PFSK-1 (cell line): Measurements from ENCODE around the gene COA8.

ENCODE experiments used
- FOXP2 ChIP-seq: optimal IDR thresholded peaks from 2 replicates; pipeline ENCODE3; 2011; ENCODE audit warnings: borderline replicate concordance, control low read depth, inconsistent platforms; ENCODE audit not compliant: insufficient read depth; ENCODE audit errors: extremely low read length, extremely low read depth
- POLR2AphosphoS5 ChIP-seq: IDR thresholded peaks from 2 replicates; pipeline ENCODE4 v1.6.1; 2012; ENCODE audit warnings: low read depth, mild to moderate bottlenecking, control low read depth, low read length, moderate library complexity
- SIN3A ChIP-seq: IDR thresholded peaks from 2 replicates; pipeline ENCODE4 v1.6.1; 2012; ENCODE audit warnings: mild to moderate bottlenecking, low read length, moderate library complexity, borderline replicate concordance; ENCODE audit not compliant: insufficient read depth
- TAF1 ChIP-seq: IDR thresholded peaks from 2 replicates; pipeline ENCODE4 v1.6.1; 2012; ENCODE audit warnings: low read length, control low read depth, borderline replicate concordance; ENCODE audit not compliant: insufficient read depth
- TF ChIP-seq, protein P1 (sequence below), 2 experiments: IDR thresholded peaks; 2 replicates each; pipeline versions ENCODE4 v1.6.1 to v1.8.0; 2011 to 2012; ENCODE audit warnings: low read depth in 2 of 2, low read length in 2 of 2, control low read depth in 1 of 2, inconsistent platforms in 1 of 2, mild to moderate bottlenecking in 1 of 2, moderate library complexity in 1 of 2; ENCODE audit not compliant: insufficient read depth in 1 of 2

The COA8 gene

DNA sequence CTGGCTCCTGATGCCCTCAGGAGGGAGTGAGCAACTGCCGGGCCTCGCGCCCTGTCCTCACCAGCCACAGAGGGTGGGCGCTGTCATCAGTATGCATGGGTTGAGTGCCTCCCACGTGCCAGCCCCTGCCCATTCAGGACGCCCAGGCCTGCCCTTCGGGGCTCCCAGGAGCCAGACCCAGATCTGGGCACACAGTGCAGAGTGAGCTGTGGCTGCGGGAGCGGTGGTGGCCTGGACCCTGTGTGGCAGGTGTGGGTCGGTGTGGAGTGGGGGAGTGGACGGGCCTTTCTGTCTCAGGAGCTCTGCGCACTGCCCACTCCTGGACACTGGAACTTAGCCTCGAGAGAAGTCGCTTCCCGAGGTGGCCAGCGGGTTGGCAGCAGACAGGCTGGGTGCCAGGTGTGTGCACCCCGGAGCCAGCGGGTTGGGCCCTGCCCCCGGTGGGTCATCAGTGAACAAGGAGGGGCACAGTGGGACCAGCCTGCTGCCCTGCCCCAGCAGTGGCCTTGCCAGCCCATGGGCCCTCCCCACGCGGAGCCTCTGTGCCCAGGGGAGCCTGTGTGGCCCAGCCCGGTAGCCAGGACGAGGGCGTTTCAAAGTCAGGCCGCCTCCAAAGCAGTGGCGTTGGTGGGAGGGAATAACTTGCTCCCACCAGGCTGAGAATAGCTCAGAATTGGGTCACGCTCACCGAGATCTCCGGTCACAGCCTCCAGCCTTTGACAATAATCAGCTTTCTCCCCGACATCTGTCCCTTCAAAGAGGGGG, 24.3 kb upstream of the COA8 start:
- peak; percentile 14; the same call in 1 of the 2 replicates for TF ChIP-seq POLR2AphosphoS5
- TF ChIP-seq, protein P1, sequence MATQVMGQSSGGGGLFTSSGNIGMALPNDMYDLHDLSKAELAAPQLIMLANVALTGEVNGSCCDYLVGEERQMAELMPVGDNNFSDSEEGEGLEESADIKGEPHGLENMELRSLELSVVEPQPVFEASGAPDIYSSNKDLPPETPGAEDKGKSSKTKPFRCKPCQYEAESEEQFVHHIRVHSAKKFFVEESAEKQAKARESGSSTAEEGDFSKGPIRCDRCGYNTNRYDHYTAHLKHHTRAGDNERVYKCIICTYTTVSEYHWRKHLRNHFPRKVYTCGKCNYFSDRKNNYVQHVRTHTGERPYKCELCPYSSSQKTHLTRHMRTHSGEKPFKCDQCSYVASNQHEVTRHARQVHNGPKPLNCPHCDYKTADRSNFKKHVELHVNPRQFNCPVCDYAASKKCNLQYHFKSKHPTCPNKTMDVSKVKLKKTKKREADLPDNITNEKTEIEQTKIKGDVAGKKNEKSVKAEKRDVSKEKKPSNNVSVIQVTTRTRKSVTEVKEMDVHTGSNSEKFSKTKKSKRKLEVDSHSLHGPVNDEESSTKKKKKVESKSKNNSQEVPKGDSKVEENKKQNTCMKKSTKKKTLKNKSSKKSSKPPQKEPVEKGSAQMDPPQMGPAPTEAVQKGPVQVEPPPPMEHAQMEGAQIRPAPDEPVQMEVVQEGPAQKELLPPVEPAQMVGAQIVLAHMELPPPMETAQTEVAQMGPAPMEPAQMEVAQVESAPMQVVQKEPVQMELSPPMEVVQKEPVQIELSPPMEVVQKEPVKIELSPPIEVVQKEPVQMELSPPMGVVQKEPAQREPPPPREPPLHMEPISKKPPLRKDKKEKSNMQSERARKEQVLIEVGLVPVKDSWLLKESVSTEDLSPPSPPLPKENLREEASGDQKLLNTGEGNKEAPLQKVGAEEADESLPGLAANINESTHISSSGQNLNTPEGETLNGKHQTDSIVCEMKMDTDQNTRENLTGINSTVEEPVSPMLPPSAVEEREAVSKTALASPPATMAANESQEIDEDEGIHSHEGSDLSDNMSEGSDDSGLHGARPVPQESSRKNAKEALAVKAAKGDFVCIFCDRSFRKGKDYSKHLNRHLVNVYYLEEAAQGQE (IDR thresholded peaks at IDR 0.05; ENCODE audit: insufficient read depth in 1 of 2, low read depth in 2 of 2, low read length in 2 of 2): no peak

DNA sequence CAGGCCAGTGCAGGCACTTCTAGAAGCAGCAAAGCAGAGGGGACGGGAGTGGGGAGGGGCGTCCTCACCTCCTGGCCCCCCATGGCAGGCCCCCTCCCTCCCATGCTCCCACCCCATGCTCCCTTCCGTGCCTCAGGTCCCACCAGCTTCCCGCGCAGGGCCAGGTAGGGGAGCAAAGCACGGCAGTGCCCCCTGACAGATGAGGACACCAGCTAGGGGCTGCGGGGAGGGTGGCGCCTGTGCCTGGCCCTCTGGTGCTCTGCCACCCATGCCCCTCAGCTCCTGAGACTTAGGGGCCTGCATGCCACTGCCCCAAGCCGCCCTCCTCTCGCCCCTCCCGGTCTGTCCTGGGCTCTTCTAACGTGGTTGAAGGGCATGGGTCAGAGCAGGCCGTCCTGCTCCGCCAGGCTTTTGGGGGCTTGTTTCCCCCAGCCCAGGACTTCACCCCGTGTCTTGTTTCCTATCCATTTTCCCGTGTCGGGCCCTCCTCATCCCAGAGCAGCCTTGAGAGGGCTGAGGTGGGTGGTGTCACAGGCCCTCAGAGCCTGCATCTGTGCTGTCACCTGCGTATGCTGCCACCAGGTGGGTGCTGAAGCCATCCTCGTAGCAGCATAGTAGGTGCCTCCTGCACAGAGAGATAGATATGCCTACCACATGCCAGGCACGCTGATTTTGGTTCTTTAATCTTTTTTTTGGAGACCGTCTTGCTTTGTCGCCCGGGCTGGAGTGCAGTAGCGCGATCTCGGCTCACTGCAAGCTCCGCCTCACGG, 23.5 kb upstream of the COA8 start:
- TF ChIP-seq TAF1 (no peak), FOXP2 (no peak), POLR2AphosphoS5 (no peak), SIN3A (no peak)
- TF ChIP-seq, protein P1 (IDR thresholded peaks at IDR 0.05; ENCODE audit: insufficient read depth in 1 of 2, low read depth in 2 of 2, low read length in 2 of 2): no peak

DNA sequence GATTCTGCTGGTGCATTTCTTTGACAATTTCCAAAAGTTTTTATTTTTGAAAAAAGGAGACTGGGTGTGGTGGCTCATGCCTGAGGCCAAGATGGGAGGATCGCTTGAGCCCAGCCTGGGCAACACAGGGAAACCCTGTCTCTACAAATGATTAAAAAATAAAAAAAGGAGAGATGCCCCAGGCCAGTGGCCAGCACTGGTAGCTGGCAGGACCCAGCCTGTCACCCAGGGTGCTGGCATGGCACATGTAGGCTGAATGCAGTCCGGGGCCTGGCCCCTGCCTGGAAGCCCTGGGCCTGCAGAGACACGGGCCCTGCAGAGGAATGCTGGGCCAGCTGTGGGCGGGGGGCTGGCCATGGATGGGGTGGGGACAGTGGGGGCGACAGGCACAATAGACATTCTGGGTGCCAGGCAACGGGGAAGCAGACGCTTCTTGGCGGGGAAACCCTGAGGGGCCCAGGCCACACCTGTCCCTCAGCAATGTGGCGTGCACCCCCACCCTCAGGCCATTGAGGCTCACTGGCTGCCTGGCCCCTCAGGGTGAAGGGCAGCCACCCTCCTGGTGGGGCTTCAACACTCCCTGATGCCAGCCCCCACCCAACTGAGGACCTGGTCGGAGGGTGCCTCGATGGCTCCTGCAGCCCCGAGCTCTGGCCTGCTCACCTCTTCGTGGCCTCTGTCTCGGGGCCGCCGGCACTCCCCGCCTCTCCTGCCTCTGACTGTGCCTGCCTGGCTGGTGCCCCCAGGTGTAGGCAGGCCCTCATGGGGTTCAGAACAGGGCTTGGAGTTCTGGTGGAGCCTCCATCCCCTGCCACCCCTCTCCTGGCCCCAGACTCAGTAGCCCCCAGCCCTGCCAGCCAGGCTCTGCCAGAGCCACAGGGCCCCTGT, 21.7 kb upstream of the COA8 start:
- TF ChIP-seq POLR2AphosphoS5 (no peak), TAF1 (no peak), SIN3A (no peak), FOXP2 (no peak)
- TF ChIP-seq, protein P1 (IDR thresholded peaks at IDR 0.05; ENCODE audit: insufficient read depth in 1 of 2, low read depth in 2 of 2, low read length in 2 of 2): no peak

DNA sequence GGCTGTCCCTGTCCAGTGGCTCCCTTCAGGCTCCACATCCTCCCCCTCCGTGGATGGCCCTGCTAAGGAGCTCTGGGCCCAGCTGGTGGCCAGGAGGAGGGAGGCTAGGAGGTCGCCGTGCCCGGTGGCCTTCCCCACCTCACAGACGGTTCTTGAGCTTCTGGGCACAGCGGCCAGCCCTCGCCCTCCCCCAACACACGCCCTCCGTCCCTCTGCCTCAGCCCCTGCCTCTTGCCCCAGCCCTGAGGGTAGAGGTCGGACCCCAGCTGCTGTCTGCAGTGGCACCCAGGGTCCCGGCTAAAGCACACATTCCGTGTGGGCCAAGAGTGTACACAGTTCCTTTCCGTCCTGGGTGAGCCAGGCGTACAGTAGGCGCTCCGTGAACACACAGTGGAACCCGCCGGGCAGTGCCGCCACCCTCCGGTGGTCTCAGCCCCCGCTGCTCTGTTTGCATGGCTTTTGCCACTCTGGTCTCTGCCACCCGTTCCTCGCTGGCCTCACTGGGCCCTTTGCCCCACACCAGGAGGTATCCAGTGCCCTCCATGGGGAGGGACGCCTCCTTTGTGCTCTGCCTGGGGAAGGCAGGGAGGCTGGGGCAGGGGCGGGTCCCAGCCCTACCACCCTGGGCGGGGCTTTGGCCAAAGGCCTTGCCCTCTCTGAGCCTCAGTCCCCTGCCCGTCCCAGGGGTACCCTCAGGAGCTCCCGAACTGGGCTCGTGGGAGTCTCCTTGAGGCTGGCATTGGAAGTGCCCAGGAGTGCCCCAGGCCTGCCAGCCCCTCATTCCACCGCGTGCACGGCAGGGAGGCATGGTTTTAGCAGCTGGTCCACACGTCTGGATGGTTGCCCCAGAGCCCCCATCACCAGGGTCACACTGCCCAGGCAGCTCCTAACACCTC, 20.8 kb upstream of the COA8 start:
- no peak for TF ChIP-seq SIN3A
- TF ChIP-seq, protein P1 (IDR thresholded peaks at IDR 0.05; ENCODE audit: insufficient read depth in 1 of 2, low read depth in 2 of 2, low read length in 2 of 2): no peak
- TF ChIP-seq FOXP2: no peak
